EH (cell line): ENCODE measurements around the gene DIPK1C.

Experiments
- DNase-seq: peaks from one replicate; pipeline ENCODE4 v3.0.0-alpha.2; 2015; ENCODE audit warnings: low read depth

The DIPK1C gene

DNA sequence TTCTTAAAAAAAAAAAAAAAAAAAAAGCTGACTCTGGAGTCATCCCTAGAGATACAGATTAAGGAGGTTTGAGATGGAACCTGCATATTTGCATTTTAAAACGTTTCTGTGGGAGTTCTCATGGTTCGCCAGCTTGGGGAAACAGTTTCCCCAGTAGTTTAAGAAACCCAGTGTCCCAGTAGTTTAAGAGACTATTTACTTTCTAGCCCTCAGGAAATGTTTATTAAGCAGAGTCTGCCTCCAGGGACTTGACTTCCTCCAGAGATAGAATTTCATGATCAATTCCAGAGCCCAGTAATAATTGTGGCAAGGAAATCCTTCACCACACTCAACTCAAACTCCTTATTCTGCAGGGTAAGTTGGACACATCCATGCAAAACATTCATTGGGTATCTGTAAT, 39.1 kb downstream of the DIPK1C start:
- DNase-seq = no peak

DNA sequence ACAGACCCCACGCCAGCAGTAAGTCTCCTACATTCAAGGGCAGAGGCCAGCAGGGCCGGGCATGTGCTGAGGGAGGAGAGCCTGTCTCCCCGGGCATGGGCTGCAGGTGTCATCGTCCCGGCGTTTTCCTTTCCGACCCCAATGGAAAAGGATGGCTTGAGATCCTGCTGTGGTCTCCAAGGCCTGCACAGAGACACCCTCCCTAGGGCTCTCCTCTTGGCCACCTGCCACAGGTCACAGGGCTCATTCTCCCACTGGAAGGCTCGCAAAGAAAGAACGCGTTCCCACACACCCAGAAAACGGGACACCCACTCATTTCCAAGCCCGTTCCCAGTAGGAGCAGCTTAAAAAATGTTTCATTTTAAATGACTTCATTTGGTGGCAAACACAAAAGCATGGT, 41.0 kb downstream of the DIPK1C start:
- no peak for DNase-seq

DNA sequence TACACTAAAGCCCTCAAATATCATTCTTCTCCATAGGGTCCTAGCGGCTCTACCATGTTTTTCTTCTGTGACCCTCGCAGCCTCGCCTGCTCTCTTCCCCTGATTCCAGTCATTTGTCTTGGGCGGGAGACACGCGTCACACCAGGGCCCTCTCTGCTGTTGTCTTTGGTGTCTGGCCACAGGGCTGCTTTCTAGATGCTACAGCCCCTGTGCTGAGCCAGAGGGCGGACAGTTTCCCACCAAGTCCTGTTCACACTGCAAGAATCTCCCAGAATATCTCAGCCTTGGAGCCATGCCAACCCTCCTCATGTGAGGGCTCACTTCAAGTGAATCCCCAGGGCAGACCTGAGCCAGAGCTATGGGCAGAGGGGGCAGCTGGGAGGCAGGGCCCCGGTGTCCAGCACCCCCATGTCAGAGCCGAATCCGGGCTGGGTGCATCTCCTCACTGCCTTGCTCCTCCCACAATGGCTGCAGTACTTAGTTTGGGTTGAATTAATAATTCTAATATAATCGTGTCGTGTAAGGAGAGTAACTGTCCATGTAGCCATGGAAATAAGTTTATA, 42.1 kb downstream of the DIPK1C start:
- DNase-seq = no peak

DNA sequence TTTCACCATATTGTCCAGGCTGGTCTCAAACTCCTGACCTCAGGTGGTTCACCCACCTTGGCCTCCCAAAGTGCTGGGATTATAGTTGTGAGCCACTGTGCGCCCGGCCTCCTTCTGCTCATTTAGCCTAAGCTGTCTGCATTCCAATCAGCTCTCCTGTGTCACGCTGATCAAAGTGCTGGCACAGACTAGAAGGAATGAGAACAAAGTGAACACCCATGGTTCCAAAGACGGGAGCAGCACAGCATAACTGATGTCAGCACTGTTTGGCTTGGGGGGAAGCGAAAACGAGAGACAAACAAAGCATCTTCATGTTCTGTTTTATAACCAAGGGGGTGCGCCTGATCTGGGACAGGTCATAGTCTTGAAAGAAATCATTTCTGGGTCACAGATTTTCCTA, 43.3 kb downstream of the DIPK1C start:
- DNase-seq = no peak

DNA sequence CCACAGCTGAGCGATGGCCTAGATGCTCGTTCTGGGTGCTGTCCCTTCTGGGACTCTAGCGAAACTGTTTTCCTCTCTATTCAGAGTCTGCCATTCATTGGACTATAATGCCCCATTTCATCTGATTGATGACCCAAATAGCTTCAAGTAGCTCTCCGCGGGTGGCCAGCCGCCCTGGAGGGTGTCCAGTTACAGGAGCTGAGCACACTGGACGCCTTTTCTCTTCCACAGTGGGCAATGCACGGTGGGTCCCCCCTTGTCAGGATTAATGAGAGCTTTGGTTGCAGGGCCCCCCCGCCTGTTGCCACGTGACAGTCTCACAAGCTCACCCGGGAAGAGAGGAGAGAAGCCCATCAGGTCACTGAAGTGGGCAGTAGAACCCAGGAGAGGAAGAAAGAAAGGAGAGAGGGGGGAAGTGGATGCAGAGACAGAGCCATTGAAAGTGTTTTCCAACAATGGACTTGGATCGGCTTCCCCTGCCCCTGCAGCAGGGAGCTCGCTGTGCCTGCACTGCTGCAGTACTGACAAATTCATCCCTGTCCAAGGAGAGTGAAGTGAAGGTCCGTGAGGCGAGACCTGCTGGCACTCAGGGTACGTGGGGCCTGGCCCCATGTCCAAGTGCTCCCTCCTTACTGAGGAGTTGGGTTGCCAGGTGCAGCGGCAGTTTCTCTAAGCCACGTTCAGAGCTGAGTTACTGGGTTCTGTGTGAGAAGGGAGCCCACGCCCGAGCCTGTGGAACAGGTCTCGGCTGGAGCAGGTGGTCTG, 44.8 kb downstream of the DIPK1C start:
- no peak for DNase-seq

DNA sequence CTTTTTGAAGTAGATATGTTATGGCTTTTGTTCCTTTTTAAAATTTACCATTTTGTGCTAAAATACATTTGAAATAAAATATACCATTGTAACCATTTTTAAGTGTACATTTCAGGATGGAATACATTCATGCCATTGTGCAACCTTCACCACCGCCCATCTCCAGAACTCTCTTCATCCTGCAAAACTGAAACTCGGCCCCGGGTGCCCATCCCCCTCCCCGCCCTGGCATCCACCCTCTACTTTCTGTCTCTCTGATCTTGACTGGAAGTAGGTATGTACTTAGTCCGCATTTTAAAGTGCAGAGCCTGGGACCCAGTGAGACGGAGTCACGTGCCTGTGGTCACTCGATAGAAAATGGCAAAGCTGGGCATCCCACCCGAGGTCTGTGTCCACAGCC, 45.6 kb downstream of the DIPK1C start:
- no peak for DNase-seq

DNA sequence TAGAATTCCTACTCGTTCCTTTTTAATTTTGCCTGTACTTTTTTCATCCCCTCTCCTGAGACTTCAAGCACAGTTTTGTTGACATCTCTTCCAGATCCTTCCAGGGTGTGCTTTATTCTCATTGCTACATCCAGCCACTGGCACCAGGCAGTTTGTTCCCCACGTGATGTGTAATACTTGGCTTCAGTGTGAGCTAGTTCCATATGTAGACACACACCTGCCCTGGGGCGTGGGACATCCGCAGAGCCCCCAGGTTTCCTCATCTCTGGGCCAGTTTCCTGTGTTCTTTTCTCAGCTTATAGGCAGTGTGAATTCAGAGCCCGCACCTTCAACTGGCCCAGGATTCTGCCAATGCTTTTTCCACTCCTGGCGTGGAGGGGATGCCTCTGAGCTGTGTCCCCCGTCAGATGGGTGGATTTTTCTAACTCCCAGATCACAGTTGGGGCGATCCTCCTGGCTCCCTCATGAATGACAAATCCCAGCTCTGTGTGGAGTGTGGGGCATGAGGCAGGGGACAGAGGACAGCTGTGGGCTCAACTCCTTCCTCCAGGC, 46.6 kb downstream of the DIPK1C start:
- no peak for DNase-seq

DNA sequence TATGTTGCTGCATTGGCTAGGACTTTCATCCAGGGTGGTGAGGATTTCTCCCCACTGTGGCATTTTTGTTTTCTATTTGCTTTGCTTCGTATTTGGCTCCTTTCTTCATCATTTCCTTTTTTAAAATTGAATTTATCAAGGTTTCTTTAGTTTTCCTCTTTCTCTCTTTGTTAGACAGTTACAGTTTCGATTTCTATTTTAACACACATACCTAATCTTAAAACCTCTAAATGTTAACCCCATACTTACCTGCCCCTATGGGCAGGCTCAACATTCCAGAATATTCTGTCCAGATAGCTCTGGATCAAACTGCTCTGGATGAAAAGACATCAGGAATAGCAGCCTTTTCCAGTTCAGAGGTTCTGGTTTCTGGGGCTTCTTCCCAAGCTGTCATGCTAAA, 49.2 kb downstream of the DIPK1C start:
- no peak for DNase-seq

DNA sequence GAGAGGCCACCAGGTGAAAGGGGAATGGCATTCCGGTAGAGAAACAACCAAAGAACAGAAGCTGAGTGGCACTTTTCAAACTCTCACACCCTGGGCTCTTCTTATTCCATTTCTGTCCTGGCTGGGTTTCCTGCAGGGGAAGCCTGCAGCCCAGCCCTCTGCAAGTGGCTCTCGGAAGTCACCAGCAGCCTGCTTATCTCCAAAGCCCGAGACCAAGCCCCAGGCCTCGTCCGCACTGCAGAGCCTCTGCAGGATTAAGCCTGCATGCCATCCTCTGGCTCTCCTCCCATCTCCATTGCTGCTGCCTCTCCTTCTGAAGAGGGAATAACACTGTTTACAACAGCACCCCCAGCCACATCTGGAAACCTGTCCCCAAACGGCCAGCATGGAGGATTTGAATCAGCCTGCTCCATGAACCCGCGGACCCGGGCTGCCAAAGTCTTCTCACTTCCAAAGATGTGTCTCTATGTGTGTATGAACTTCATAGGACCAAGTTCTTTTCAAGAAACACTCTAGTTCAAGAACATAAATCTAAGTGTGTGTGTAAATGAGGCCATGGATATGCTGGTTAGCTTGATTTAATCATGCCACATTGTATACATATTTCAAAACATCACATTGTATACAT, 54.2 kb downstream of the DIPK1C start:
- DNase-seq = no peak

DNA sequence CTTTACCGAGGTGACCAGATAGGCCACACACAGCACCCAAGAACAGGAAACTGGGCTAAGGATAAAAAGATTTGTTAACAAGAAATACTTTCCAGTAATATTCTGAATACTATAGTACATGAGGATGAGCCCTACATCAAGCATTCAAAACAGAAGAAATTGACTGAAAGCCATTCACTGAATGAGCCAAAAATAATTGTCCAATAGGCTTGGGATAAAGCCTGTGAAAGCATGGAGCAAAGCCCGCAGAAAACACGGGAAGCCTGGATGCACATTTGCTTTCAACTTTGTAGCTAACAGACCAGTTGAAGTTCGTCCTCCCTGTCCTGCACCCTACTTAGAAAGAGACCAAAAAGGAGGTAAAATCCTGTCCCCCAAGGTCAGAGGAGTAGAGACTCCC, 56.3 kb downstream of the DIPK1C start:
- DNase-seq = no peak

DNA sequence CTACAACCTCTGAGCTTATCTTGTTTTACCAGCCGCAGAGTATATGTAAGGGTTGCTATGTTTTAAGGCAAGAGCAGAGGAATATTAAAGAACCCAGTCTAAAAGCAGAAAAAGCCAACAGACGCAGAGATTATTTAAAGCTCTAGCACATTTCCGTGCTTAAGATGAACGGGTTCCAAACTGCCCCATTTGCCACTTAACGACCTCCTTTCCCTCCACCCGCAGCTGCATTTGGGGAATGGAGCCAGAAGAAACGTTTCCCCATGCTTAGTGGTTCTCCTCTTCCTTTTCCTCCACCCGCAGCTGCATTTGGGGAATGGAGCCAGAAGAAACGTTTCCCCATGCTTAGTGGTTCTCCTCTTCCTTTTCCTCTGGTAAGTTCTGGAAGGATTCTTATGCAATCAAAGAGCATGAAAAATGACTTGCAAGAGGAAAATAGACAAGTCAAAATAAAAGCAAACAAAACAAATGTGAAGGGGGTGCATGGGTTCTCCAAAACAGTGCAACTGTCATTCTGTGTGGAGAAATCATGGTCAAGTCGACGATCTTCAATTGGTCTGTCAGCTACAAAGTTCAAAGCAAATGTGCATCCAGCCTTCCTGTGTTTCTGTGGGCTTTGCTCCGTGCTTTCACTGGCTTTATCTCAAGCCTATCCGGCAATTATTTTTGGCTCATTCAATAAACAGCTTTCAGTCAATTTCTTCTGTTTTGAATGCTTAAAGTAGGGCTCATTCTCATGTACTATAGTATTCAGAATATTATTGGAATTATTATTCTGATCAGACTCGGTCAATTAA, 57.8 kb downstream of the DIPK1C start:
- no peak for DNase-seq

DNA sequence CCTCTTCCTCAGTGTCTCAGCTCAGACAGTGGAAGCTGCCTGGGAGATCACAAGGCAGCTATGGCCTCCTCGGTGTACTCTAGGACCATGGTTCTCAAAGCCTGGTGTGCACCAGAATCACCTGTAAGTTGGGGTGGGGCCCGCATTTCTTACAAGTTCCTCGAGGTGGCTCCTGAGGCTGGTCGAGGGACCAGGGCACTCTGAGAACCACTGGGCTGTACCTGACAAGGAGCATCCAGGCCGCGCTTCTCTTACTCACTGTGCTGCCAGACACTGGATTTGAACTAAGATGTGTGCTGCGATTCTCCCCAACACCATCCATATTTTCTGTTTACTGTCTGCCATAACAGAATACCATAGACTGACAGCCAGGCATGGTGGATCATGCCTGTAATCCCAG, 59.5 kb downstream of the DIPK1C start:
- DNase-seq = no peak

DNA sequence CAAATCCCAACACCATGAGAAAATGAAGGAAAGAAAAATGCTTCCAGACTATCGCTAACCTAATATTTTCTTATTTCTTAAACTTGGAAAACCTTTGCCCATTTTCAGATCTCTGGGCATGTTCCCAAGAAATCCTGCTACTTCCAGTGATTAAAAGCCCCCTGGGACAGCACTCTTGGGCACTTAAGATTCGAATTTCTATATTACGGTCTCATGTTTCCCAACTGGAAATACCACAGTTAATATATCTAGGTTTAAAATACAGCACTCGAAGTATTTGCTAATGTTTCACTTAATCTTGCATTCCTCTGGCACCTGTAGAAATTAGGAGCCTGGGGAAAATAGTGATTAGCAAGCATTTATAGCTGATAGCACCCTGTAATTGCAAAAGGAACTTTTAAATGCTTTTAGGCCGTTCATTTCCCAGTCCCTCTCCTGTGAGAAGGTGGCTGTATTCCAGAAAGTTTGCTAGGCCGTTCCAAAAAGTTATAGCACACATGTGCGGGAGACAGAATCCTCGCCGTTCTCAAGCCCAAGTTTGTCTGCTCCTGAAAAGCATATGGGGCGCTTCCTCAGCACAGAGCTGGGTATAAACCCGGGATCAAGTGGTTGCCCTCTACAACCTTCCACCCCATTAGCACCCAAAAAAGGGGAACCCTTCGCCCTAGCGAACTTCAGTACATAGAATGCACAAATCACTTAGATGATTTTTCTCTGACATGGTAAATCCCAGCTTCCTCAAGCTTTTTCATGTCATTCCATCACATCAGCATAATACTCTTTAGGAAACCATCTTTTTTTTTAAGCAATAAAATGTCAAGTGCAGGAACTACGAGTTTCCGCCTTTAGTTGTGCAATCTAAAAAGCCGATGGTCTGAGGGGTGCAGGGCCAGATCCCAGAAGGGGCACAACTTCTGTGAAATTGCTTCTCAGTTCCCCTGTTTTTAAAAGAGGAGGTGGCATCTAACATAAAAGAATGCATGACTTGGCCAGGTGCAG, 60.6 kb downstream of the DIPK1C start:
- DNase-seq = no peak

DNA sequence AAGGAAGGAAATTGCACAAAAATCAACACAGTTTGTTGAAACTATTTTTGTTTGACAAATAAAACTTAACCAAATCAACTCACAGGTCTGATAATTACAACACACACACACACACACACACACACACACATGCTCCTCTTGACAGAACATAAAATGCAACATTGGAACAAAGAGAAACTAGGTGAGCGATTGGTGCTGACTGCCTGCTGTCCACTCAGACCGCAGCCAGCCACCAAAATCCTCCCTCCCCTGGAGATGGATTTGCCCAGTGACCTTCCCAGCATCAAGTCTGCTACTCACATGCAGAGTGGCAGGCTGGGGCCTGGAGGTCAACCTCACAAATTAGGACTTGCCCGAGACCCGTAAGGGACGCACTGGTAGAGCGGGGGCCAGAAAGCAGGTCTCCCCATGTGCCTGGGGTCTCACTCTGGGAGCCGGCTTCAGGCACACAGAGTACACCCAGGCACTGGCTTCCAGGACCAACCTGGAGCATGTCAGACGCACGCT, 61.4 kb downstream of the DIPK1C start:
- DNase-seq = no peak

DNA sequence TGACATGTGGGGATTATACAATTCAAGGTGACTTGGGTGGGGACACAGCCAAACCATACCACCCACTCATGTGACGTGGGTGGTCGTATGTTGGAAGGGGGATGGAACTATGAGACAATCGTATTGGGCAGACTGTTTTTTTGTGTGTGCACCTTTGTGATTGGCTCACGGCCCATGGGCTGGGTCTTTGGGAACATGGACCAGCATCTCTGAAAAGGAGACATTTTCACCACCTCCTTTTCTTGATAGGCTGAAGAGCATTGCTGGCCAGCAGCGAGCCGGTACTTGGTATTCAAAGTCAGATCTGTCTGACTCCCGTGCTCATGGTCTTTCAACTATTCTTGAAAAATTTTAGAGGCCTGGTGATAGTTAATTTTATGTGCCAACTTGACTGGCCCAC, 62.1 kb downstream of the DIPK1C start:
- no peak for DNase-seq

DNA sequence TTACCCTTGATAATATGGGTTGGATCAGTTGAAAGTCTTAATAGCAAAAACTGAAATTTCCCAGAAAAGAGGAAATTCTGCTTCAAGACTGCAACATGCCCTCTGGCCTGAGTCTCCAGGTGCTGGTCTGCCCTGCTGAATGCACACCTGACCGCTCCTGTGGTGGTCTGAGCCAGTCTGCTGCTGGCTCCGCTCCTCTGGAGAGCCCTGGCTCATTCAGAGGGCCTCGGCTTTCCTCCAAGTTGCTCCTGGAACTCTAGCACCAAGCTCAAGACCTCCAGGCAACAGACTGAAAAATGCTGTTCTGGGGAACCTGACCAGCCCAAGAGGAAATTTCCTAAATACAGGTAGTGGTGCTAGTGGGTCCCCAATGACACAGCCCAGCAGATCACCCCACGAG, 64.8 kb downstream of the DIPK1C start:
- no peak for DNase-seq

DNA sequence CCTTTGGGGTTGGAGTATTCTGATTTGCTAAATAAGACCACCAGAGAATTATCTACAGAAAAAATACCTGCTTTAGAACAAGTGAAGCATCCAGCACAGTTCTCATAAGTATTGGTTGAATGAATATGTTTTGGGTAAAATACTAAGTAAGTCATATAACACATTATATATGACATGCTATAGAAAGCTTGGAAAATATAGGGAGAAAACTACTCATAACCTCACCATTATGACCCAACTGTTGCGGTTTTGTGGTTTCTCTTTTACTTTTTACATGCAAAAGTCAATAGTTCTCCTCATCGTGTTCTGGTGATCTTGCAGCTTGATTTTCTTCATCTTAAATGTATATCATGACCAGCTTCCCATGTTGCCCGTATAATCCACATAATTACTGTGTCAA, 66.2 kb downstream of the DIPK1C start:
- no peak for DNase-seq

DNA sequence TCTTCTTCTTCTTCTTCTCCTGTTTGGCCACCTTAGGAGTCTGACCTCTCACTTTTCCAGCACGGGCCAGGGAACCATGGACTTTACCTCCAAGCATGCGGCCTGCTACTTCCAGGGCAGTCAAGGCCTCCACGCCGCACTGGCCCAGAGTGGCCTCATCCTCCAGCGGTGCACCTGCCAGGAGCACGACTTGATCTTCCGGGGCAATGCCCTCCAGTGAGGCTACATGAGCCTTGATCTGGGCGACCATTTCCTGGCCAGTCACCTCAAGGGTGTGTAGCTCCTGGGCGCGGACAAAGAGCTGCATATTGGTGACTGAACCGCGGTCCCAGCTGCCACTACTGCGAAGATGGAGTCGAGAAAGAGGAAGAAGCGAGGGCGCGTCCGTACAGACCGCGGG, 67.1 kb downstream of the DIPK1C start:
- DNase-seq = no peak

DNA sequence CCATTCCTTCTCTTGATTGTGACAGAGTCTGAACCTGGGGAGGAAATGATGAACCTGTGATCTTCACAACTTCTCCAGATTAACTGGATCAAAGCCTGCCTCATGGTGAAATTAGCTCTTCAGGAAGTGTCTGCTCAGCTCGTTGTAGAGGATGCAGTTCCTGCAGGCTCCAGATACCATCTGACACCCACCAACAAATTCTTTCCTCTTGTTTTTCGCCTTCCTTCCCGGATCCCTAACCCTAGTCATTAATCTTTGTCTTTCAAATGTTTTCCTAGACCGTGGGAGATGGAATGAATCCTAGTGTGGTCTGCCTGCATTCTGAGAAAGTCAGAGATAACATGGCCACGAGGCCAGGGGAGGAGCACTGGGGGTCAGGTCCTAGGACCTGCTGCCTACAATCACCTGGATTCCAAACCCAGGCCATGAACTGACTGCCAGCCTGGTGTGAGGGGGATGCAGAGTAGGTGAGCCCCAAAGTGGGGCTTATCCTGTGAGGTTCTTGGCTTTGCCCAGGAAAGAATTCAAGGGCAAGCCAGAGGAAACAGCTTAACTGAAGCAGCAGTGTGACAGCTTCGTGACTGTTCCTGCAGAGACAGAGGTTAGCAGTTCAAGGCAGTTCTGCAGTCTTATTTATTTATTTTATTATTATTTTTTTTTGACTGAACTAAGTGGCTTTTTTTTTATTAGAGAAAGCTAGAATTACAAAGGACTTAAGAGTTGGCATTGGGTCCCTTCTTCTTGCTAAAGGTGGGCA, 67.8 kb downstream of the DIPK1C start:
- no peak for DNase-seq

DNA sequence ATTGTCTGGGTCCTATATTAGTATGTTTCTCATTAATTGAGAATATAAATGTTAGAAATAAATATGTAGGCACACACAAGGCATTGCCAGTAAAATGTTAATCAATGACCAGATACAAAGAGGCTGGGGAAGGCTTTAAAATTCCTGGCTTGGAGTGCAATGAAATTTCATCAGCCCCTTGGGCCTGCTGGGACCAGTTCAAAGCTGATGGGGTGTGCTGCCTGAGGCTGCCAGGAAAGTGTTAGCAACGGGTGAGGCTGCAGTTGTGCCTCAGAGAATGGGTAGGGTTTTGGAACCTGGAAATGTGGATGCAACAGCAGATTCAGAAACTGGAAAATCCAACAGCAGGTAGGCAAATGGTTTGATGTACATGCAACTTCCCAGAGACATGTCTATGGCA, 68.9 kb downstream of the DIPK1C start:
- DNase-seq = no peak
